ENCODE measurements around the gene TGFBRAP1.

The TGFBRAP1 gene

DNA sequence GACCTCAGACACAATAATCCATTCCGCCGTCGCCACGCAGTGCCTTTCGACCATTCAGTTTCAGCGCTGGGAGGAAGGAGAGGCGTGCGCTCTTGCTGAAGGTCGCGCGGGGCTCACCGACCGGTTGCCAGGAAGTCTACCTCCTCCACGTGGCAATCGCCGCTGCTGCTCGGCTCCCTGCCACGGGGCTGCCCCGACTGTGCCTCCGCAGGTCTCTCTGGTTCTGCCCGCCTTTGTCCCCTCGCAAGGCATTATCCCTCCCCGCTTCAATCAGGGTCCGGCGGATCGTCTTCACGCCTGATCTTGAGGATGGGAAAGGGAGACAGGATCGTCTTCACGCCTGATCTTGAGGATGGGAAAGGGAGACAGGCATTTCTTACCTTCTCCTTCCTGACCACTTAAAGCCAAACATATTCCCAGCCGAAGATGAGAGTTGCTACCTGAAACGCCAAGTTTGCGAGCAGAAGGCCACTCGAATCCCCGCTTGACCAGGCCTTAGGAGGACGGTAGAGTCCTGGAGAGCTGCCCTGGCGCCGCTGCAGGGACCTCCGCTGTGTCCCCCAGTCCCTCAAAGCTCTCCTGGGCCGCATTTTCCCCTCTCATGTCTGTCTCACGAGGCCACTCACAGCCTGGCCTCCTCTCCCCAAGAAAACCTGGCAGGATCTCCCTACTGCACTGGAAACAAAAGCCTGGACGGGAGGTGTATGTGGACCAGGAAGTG is 92.3 kb downstream of the TGFBRAP1 start:
- DNase-seq (ENCODE audit: low read depth), result no peak

DNA sequence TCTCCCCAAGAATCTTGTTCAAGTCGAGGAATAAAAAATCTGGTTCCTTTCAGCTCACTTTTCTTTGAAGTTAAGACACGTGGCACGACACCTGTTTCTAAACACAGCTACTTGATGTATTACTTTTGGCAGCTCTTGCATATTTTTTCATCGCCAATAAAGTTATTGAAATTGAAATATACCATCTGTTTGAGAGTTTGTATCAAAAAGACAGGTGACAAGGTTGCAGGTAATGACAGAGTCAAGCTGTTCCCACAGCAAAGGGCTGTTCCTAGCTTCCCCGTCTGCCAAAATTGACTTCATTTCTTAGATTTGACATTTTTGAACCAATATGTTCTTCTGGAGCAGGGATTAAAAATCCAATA is 93.5 kb downstream of the TGFBRAP1 start:
- DNase-seq (ENCODE audit: low read depth), result no peak

GRCh38 chr2:105235388-105236059 is 94.0 kb downstream of the TGFBRAP1 start:
- DNase-seq (ENCODE audit: low read depth), result peak; percentile 51

- DNase-seq (ENCODE audit: low read depth), result no peak
Measured at GRCh38 chr2:105231232-105231619, 98.3 kb downstream of the TGFBRAP1 start.

DNA sequence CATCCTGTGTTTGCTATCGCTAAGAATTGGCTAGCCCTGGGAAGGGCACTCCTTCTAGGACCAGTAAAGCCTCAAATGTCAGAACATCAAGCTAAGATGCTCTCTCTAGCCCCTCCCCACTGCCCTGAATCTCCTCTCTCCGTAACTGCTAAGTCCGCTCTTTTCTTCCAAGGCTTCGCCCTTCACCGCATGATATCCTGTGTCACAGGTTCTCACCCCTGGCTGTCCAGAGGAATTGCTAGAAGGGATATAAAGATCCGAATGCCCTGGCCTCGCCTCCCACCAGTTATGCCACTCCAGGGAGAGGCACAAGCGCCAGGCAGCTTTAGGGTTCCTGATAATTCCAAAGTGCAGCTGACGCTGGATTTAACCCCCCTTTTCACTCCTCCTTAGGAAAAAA is 105.1 kb downstream of the TGFBRAP1 start:
- no peak for DNase-seq (ENCODE audit: low read depth)

GRCh38 chr2:105220604-105221003 is 108.9 kb downstream of the TGFBRAP1 start:
- DNase-seq (ENCODE audit: low read depth), result no peak

- DNase-seq (ENCODE audit: low read depth), result no peak
Measured at GRCh38 chr2:105215586-105216192, 113.8 kb downstream of the TGFBRAP1 start.
